Thoracic aorta endothelial cell (primary cell): ENCODE results near the gene TMEM121. TPM values are rescaled to one million over a fixed set of nuclear protein-coding genes. Genes with fewer than 3 reads are reported as not detected.

Experiments used
- total RNA-seq: library from RNA; depleted of rRNA; stranded (reverse); fragments of >200 nt; gene quantifications from 2 replicates; pipeline ENCODE4 v1.2.3, GENCODE V29; 2012

TMEM121 gene
- 3.7 and 5.7 TPM in 2 replicates for total RNA-seq

DNA sequence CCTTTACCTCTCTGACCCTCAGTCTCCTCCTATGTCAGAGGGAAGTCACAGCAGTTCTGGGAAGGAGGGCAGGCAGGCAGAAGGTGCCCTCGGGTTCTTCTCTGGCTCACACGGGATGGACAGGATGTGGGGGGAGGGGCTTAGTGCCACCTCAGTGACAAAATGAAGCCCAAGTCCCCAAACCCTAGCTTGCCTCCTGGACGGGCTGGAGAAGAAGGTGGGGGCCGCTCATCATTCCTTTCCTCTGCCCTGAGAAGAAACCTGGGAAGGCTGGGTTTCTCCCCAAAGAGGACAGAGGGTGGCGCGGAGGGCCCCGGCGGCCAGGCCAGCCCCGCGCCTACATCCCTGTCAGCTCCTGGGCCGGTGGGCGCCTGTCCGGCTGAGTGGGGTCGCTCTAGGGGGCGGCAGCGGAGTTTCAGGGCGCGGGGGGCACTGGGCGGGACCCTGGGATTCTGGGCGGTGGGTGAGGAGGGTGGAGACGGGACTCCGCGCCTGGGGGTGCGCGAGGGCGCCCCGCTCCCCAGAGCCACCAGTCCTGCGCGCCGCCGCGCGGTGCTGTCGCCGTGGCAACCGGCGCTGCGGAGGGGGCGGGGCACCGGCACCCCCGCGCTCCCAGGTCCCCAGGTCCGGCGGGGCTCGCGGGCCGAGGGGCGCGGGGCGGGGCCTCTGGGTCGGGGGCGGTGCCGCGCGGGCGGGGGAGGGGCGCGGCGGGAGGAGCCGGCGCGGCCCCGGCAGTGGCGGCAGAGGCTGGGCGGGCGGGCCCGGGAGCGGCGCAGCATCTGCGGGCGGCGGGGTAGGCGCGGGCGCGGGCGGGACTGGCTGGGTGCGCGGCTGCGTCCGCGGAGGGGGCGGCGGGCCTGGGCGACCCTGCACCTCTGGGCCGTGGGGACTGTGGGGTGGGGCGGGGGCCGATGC, at the start of gene TMEM121:
Gene TMEM121, plus strand, starts transcription at position 723 of the 915 bp plus-strand sequence. CDS start 2,252 bp downstream, outside the sequence.

DNA sequence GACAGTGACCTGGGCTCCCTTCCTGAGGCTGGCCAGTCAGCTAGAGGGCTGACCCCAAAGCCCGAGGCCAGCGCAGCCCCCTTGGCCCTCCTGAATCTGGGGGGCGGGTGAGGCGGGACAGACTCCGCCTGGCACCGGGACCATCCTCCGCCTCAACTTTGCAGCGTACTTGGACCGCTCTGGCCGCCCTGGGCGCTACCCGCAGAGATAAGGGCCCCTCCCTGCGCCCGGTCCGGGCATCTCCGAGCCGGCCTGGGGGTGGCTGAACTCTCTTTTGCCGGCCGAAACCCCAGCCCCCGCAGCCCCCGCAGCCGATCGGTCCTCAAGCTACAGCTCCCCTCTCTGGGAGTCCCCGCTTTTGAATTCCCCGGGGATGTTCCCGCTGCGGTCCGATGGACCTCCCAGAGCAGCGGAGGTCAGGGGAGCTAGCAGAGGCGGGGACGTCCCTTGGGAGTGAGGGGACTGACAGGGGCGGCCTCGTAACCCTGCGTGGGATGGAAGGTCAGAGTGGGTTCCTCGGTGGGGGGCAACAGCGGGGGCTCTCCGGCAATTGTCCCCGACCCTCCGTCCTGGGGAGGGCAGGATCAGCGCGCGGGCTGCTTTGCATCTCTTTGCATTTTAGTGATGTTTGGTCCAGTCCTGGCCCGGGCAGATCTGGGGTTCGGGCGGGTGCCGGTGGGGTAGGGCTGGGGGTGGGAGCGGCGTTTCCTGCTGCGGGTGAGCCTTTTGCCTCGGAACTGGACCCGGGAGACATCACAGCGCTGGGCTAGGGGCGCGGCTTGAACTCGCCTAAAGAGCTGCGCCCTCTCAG, 40.0 kb upstream of the TMEM121 start, which contains the start of gene CRIP1:
Gene CRIP1, plus strand, starts transcription at position 724 of the 811 bp plus-strand sequence. CDS start 374 bp downstream, outside the sequence.

DNA sequence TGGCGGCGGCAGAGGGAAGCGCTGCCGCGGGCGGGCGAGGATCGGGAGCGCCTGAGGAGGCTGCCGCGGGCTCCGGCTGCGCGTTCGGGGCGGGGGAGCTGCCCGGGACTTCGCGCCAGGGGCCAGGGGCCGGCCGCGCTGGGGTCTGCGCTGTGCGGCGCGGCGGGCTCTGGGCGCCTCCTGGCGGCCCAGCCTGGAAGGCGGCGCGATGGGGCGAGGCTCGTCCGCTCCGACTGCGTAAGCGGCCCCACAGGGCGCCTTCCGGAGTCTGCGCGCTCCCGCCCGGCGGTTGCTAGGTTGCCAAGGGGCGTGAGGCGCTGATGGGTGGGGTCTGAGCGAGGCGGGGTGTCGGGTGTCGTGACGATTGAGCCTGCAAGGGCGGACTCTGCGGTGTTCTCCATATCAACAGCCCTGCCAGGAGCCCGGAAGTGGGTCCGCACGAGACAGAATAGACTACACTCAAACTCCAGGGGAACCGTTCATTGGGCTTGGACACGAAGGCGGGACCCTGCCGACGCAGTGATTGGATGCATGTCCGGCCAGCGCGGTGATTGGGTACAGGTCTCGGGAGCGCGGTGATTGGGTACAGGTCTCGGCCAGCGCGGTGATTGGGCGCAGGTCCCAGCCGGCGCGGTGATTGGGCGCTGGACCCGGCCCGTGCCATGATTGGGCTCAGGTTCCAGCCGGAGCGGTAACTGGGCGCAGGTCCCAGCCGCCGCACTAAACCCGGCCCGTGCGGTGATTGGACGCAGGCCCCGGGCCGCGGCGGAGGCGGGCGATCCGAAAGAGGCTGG, 35.6 kb upstream of the TMEM121 start, which contains the start of gene TEDC1:
Gene TEDC1, plus strand, starts transcription at position 675 of the 794 bp plus-strand sequence. CDS start 130 bp downstream, outside the sequence.

Other genes with a start within 250 kb of the TMEM121 start
- 40.3 and 40.8 TPM in 2 replicates for gene BRF1, start 225.6 kb upstream of the TMEM121 start, total RNA-seq
- 52.8 and 54.9 TPM in 2 replicates for gene PACS2, start 211.8 kb upstream of the TMEM121 start, total RNA-seq
- gene TEX22, start 128.0 kb upstream of the TMEM121 start, total RNA-seq, result 0.14 and 0.27 TPM in 2 replicates
- 84.2 and 84.6 TPM in 2 replicates for gene MTA1, start 106.8 kb upstream of the TMEM121 start, total RNA-seq
- gene CRIP2, start 51.8 kb upstream of the TMEM121 start, total RNA-seq, result 173 and 174 TPM in 2 replicates
- 0.53 and 0.79 TPM in 2 replicates for gene CRIP1, start 39.7 kb upstream of the TMEM121 start, total RNA-seq
- 17.8 and 19.0 TPM in 2 replicates for gene TEDC1, start 35.3 kb upstream of the TMEM121 start, total RNA-seq